K562 (cell line): ENCODE results near the gene COG2. TPM values are rescaled to one million over a fixed set of nuclear protein-coding genes. Genes with fewer than 3 reads are reported as not detected.
A peak's percentile ranks its signal among the peaks of the same experiment; 100 is the strongest.

ENCODE experiments used
- ATAC-seq: fragments of 200-7000 bp; cut with Tn5 transposase; 3 replicates; pipeline ENCODE4 v1.9.1; 2020; ENCODE audit warnings: moderate library complexity
- BruUV-seq: library from RNA; stranded (reverse); fragments of 400-500 nt; replicated peaks from 2 replicates; lab custom pipeline; 2021; lab: Mats Ljungman, UMichigan
- CTCF ChIA-PET: fragments of 300-600 bp; formaldehyde crosslinking; extraction: SDS; loops from one replicate; lab custom pipeline; 2021; ENCODE audit warnings: low intra/inter-chr PET ratio; lab: Yijun Ruan, JAX
- POLR2A ChIA-PET: fragments of 300-600, 350-650 bp; sonication (Branson Sonifier 250); formaldehyde crosslinking; extraction: SDS; loops from one replicate; lab custom pipeline; 2021; ENCODE audit warnings: antibody characterized with exemption, inconsistent platforms; lab: Yijun Ruan, JAX
- DNase-seq, 4 experiments: peaks; one replicate each; pipeline versions ENCODE4 v3.0.0 to v3.0.0-alpha.2; 2011 to 2018; ENCODE audit warnings: low spot score in 3 of 4, mixed read lengths in 3 of 4; ENCODE audit errors: extremely low read depth in 1 of 4
- FAIRE-seq: peaks from 2 replicates; lab custom pipeline; 2011; peaks lifted over from hg19 to GRCh38; lab: Jason Lieb, UNC
- H2AFZ ChIP-seq: 2 replicates; pipeline ENCODE4 v1.6.0; 2011; ENCODE audit warnings: low read depth, low read length, control low read depth, inconsistent platforms
- H3K27ac ChIP-seq: fragments of 200-600 bp; 3 replicates; pipeline ENCODE4 v1.8.0; 2011; ENCODE audit warnings: low read depth, mild to moderate bottlenecking, control low read depth, inconsistent platforms, low read length, moderate library complexity, mixed read lengths; ENCODE audit errors: extremely low read depth
- H3K27me3 ChIP-seq, 2 experiments: fragments of 300-600 bp in 1 of 2; 2 replicates in 1 of 2; 3 replicates in 1 of 2; pipeline versions ENCODE4 v1.6.0 to v1.8.0; 2011; ENCODE audit warnings: inconsistent platforms in 2 of 2, low read length in 2 of 2, mild to moderate bottlenecking in 1 of 2, mixed read lengths in 1 of 2, moderate library complexity in 1 of 2; ENCODE audit not compliant: control insufficient read depth in 2 of 2, insufficient read depth in 2 of 2
- H3K36me3 ChIP-seq: fragments of 300-600 bp; 3 replicates; pipeline ENCODE4 v1.8.0; 2011; ENCODE audit warnings: mild to moderate bottlenecking, low read length, inconsistent platforms; ENCODE audit not compliant: control insufficient read depth, insufficient read depth
- H3K4me1 ChIP-seq, 2 experiments: fragments of 200-600 bp in 1 of 2; replicated peaks in 1 of 2; 2 replicates in 1 of 2; 3 replicates in 1 of 2; pipeline versions ENCODE4 v1.5.1 to v1.8.0; 2011; ENCODE audit warnings: inconsistent platforms in 2 of 2, low read length in 2 of 2, mild to moderate bottlenecking in 1 of 2, mixed read lengths in 1 of 2, moderate library complexity in 1 of 2; ENCODE audit not compliant: control insufficient read depth in 2 of 2, insufficient read depth in 2 of 2
- H3K4me2 ChIP-seq: 2 replicates; pipeline ENCODE4 v1.6.1; 2011; ENCODE audit warnings: low read length, control low read depth, inconsistent platforms, mixed read lengths; ENCODE audit not compliant: insufficient read depth
- H3K4me3 ChIP-seq: fragments of 200-600 bp; sonication (generic), shearing (Covaris generic); 2 replicates; pipeline ENCODE4 v1.5.1; 2016; ENCODE audit warnings: control low read depth, inconsistent platforms
- H3K79me2 ChIP-seq: fragments of 200-600 bp; 3 replicates; pipeline ENCODE4 v1.8.0; 2011; ENCODE audit warnings: low read length, inconsistent platforms; ENCODE audit not compliant: control insufficient read depth, insufficient read depth
- H3K9ac ChIP-seq, 2 experiments: 2 replicates each; pipeline versions ENCODE4 v1.6.0 to v1.6.1; 2011; ENCODE audit warnings: low read depth in 2 of 2, low read length in 2 of 2, control low read depth in 1 of 2, inconsistent platforms in 1 of 2, mild to moderate bottlenecking in 1 of 2, mixed read lengths in 1 of 2; ENCODE audit not compliant: insufficient read depth in 1 of 2
- H3K9me1 ChIP-seq: one replicate; pipeline ENCODE4 v1.6.0; 2011; ENCODE audit warnings: inconsistent platforms, mild to moderate bottlenecking, low read length, moderate library complexity; ENCODE audit not compliant: control insufficient read depth, insufficient read depth
- H3K9me3 ChIP-seq: replicated peaks from 2 replicates; pipeline ENCODE4 v1.5.1; 2011; ENCODE audit warnings: low read depth, low read length, inconsistent platforms; ENCODE audit not compliant: control insufficient read depth, insufficient read depth
- H4K20me1 ChIP-seq: replicated peaks from 2 replicates; pipeline ENCODE4 v1.6.1; 2011; ENCODE audit warnings: low read length, inconsistent platforms, mixed read lengths; ENCODE audit not compliant: control insufficient read depth, insufficient read depth
- BRF1 ChIP-seq: IDR thresholded peaks from 3 replicates; pipeline ENCODE4 v1.6.1; 2011; ENCODE audit warnings: borderline replicate concordance, mild to moderate bottlenecking; ENCODE audit not compliant: insufficient read length; ENCODE audit errors: extremely low read depth
- GABPB1 ChIP-seq: sonication (generic); formaldehyde crosslinking; IDR thresholded peaks from 2 replicates; pipeline ENCODE4 v1.8.0; 2022; ENCODE audit warnings: mild to moderate bottlenecking, missing genetic modification reagents
- IRF2 ChIP-seq: sonication (generic); formaldehyde crosslinking; IDR thresholded peaks from 2 replicates; pipeline ENCODE4 v1.8.1; 2022; ENCODE audit warnings: mild to moderate bottlenecking, missing genetic modification reagents
- WGBS: fragments of 100-300 bp; shearing (Covaris generic); methylation state at CpG from one replicate; pipeline ENCODE4 v1.1.6; 2016; ENCODE audit warnings: low coverage, mixed read lengths; ENCODE audit not compliant: insufficient coverage; ENCODE audit errors: missing lambda C conversion rate; 5-methylcytosine and 5-hydroxymethylcytosine counted together
- in situ Hi-C: fragments of 300-500 bp; cut with MboI; formaldehyde crosslinking; loops from 4 replicates; pipeline ENCODE4 v1.15.0; 2018; ENCODE audit warnings: inconsistent platforms, mixed read lengths
- intact Hi-C: fragments of 100-400 bp; cut with micrococcal nuclease; formaldehyde crosslinking; loops from 2 replicates; pipeline ENCODE4 v1.14.2; 2022
- polyA plus RNA-seq, 8 experiments: library from polyadenylated mRNA; depleted of rRNA in 4 of 8; stranded (reverse) in 5 of 8; unstranded in 3 of 8; fragments of >200 nt; fragmentation: Nextera tagmentation in 2 of 8; fragmentation: Illumina TruSeq in 1 of 8; extraction: Ambion mirVana in 2 of 8; extraction: Trizol in 1 of 8; gene quantifications; 2 replicates each; pipeline versions ENCODE4 v1.2.1 to v1.2.3, GENCODE V29; 2011 to 2014; ENCODE audit warnings: inconsistent platforms in 1 of 8, missing spikeins in 1 of 8
- total RNA-seq, 7 experiments: library from RNA; depleted of rRNA in 6 of 7; stranded (reverse); fragments of >200 nt in 6 of 7; fragmentation: Illumina TruSeq in 2 of 7; extraction: Trizol in 2 of 7; gene quantifications; 2 replicates each; pipeline versions ENCODE4 v1.2.1 to v1.2.3, GENCODE V29; 2011 to 2021; ENCODE audit warnings: low replicate concordance in 1 of 7
- TF ChIP-seq, protein P1 (sequence below): fragments of 250-450 bp; sonication (Bioruptor Pico); IDR thresholded peaks from 2 replicates; pipeline ENCODE4 v1.8.0; 2022; ENCODE audit warnings: inconsistent platforms
- TF ChIP-seq, protein P2 (sequence below): sonication (generic); formaldehyde crosslinking; IDR thresholded peaks from 2 replicates; pipeline ENCODE4 v1.8.0; 2022; ENCODE audit warnings: mild to moderate bottlenecking, missing genetic modification reagents
- TF ChIP-seq, protein P3 (sequence below): fragments of 450-650 bp; IDR thresholded peaks from 2 replicates; pipeline ENCODE4 v1.6.1; 2016; ENCODE audit warnings: antibody characterized with exemption
- TF ChIP-seq, protein P4 (sequence below): sonication (generic); formaldehyde crosslinking; IDR thresholded peaks from 2 replicates; pipeline ENCODE4 v1.8.0; 2023; ENCODE audit warnings: missing genetic modification reagents, mild to moderate bottlenecking, borderline replicate concordance

Gene COG2
- total and polyA plus RNA-seq, 9 of the 15 experiments (the other 6 are each of a cell fraction or from before 2014, with no cell fraction given): 22.0 to 51.7 (median 33.3) TPM

DNA sequence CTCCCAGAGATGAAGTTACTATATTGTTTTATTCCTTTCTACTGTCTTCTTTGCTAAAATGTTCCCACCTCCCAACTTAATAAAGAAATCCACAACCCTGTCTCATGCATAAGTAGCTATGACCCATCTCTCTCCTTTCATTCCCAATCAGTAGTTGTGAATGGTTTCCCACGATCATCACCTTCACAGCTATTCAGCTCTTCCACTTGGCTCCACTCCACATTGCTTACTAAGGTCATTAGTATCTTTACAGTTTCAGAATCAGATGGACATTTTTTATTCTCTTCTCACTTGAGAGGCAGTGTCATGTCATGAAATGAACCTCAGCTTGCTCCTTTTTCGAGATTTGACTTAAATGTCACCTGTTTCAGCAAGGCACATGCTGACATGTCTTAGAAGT, 47.1 kb upstream of the COG2 start:
- Histone ChIP-seq H2AFZ (no peak overlapping the region), H3K9ac (no peak overlapping the region), H3K9me1 (no peaks in the 10 kb centered on the region), H3K79me2 (no peaks in the 10 kb centered on the region), H3K27ac (no peak overlapping the region), H3K4me2 (no peak overlapping the region), H3K4me1 (no peaks in the 10 kb centered on the region)
- FAIRE-seq: peak; percentile 6
- ChIA-PET POLR2A (interaction anchor here (0.8 kb wide), 1 partner anchor 26 kb away, joined by 3 read pairs; no protein-coding TSS in a partner anchor), CTCF (no interaction called here)
- in situ Hi-C loops: no loop called here
- BruUV-seq: no TSS peak
- ATAC-seq: no peak
- intact Hi-C loops: no loop called here
- TF ChIP-seq, protein P1, sequence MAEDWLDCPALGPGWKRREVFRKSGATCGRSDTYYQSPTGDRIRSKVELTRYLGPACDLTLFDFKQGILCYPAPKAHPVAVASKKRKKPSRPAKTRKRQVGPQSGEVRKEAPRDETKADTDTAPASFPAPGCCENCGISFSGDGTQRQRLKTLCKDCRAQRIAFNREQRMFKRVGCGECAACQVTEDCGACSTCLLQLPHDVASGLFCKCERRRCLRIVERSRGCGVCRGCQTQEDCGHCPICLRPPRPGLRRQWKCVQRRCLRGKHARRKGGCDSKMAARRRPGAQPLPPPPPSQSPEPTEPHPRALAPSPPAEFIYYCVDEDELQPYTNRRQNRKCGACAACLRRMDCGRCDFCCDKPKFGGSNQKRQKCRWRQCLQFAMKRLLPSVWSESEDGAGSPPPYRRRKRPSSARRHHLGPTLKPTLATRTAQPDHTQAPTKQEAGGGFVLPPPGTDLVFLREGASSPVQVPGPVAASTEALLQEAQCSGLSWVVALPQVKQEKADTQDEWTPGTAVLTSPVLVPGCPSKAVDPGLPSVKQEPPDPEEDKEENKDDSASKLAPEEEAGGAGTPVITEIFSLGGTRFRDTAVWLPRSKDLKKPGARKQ (CRISPR knock-in tag): no peak
- TF ChIP-seq, protein P2, sequence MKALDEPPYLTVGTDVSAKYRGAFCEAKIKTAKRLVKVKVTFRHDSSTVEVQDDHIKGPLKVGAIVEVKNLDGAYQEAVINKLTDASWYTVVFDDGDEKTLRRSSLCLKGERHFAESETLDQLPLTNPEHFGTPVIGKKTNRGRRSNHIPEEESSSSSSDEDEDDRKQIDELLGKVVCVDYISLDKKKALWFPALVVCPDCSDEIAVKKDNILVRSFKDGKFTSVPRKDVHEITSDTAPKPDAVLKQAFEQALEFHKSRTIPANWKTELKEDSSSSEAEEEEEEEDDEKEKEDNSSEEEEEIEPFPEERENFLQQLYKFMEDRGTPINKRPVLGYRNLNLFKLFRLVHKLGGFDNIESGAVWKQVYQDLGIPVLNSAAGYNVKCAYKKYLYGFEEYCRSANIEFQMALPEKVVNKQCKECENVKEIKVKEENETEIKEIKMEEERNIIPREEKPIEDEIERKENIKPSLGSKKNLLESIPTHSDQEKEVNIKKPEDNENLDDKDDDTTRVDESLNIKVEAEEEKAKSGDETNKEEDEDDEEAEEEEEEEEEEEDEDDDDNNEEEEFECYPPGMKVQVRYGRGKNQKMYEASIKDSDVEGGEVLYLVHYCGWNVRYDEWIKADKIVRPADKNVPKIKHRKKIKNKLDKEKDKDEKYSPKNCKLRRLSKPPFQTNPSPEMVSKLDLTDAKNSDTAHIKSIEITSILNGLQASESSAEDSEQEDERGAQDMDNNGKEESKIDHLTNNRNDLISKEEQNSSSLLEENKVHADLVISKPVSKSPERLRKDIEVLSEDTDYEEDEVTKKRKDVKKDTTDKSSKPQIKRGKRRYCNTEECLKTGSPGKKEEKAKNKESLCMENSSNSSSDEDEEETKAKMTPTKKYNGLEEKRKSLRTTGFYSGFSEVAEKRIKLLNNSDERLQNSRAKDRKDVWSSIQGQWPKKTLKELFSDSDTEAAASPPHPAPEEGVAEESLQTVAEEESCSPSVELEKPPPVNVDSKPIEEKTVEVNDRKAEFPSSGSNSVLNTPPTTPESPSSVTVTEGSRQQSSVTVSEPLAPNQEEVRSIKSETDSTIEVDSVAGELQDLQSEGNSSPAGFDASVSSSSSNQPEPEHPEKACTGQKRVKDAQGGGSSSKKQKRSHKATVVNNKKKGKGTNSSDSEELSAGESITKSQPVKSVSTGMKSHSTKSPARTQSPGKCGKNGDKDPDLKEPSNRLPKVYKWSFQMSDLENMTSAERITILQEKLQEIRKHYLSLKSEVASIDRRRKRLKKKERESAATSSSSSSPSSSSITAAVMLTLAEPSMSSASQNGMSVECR: no peak
- TF ChIP-seq, protein P3, sequence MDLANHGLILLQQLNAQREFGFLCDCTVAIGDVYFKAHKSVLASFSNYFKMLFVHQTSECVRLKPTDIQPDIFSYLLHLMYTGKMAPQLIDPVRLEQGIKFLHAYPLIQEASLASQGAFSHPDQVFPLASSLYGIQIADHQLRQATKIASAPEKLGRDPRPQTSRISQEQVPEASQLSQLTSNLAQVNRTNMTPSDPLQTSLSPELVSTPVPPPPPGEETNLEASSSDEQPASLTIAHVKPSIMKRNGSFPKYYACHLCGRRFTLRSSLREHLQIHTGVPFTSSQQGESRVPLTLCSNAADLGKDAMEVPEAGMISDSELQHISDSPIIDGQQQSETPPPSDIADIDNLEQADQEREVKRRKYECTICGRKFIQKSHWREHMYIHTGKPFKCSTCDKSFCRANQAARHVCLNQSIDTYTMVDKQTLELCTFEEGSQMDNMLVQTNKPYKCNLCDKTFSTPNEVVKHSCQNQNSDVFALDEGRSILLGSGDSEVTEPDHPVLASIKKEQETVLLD: no peak
- TF ChIP-seq GABPB1 (CRISPR knock-in tag) (no peak), IRF2 (CRISPR knock-in tag) (no peak), BRF1 (no peak)
- TF ChIP-seq, protein P4, sequence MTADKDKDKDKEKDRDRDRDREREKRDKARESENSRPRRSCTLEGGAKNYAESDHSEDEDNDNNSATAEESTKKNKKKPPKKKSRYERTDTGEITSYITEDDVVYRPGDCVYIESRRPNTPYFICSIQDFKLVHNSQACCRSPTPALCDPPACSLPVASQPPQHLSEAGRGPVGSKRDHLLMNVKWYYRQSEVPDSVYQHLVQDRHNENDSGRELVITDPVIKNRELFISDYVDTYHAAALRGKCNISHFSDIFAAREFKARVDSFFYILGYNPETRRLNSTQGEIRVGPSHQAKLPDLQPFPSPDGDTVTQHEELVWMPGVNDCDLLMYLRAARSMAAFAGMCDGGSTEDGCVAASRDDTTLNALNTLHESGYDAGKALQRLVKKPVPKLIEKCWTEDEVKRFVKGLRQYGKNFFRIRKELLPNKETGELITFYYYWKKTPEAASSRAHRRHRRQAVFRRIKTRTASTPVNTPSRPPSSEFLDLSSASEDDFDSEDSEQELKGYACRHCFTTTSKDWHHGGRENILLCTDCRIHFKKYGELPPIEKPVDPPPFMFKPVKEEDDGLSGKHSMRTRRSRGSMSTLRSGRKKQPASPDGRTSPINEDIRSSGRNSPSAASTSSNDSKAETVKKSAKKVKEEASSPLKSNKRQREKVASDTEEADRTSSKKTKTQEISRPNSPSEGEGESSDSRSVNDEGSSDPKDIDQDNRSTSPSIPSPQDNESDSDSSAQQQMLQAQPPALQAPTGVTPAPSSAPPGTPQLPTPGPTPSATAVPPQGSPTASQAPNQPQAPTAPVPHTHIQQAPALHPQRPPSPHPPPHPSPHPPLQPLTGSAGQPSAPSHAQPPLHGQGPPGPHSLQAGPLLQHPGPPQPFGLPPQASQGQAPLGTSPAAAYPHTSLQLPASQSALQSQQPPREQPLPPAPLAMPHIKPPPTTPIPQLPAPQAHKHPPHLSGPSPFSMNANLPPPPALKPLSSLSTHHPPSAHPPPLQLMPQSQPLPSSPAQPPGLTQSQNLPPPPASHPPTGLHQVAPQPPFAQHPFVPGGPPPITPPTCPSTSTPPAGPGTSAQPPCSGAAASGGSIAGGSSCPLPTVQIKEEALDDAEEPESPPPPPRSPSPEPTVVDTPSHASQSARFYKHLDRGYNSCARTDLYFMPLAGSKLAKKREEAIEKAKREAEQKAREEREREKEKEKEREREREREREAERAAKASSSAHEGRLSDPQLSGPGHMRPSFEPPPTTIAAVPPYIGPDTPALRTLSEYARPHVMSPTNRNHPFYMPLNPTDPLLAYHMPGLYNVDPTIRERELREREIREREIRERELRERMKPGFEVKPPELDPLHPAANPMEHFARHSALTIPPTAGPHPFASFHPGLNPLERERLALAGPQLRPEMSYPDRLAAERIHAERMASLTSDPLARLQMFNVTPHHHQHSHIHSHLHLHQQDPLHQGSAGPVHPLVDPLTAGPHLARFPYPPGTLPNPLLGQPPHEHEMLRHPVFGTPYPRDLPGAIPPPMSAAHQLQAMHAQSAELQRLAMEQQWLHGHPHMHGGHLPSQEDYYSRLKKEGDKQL: no peak
- TF ChIP-seq, all 486 proteins: peak for 0
- 0% methylated on average over 2 of the region's 2 CpGs for WGBS
- H4K20me1 ChIP-seq: no peaks in the 10 kb centered on the region
- H3K36me3 ChIP-seq: no peaks in the 10 kb centered on the region
- no peaks in the 10 kb centered on the region for H3K9me3 ChIP-seq
- H3K27me3 ChIP-seq: peaks cover 3 to 7% of the 10 kb centered on the region in 2 experiments; a peak in 3 of 5 replicates
- no peak overlapping the region for H3K4me3 ChIP-seq
- DNase-seq: no peak
